Thyroid gland (tissue), 4 donors: Measurements from ENCODE around the gene SHCBP1L.
"Not testable (repeated sequence)": the region's sequence is repeated elsewhere in the genome, so short reads cannot be mapped to it uniquely, and the experiment has no call there.

ENCODE experiments used
- POLR2A ChIP-seq, 2 donors: fragments of 450-650 bp; IDR thresholded peaks; one replicate each; pipeline ENCODE4 v1.6.1; 2017; ENCODE audit warnings: antibody characterized with exemption in 2 of 2, mild to moderate bottlenecking in 2 of 2, moderate library complexity in 1 of 2
- TF ChIP-seq, protein P1 (sequence below), 6 experiments: fragments of 200-600 bp in 3 of 6; fragments of 450-650 bp in 3 of 6; sonication (generic) in 3 of 6; IDR thresholded peaks; one replicate each; pipeline ENCODE4 v1.5.1; 2016 to 2019; ENCODE audit warnings: antibody characterized with exemption in 6 of 6, mild to moderate bottlenecking in 2 of 6, inconsistent platforms in 1 of 6, moderate library complexity in 1 of 6

- TF ChIP-seq, protein P1, sequence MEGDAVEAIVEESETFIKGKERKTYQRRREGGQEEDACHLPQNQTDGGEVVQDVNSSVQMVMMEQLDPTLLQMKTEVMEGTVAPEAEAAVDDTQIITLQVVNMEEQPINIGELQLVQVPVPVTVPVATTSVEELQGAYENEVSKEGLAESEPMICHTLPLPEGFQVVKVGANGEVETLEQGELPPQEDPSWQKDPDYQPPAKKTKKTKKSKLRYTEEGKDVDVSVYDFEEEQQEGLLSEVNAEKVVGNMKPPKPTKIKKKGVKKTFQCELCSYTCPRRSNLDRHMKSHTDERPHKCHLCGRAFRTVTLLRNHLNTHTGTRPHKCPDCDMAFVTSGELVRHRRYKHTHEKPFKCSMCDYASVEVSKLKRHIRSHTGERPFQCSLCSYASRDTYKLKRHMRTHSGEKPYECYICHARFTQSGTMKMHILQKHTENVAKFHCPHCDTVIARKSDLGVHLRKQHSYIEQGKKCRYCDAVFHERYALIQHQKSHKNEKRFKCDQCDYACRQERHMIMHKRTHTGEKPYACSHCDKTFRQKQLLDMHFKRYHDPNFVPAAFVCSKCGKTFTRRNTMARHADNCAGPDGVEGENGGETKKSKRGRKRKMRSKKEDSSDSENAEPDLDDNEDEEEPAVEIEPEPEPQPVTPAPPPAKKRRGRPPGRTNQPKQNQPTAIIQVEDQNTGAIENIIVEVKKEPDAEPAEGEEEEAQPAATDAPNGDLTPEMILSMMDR (IDR thresholded peaks at IDR 0.05): not testable (repeated sequence)
- TF ChIP-seq POLR2A (IDR thresholded peaks at IDR 0.05): not testable (repeated sequence)
Observed at GRCh38 chr1:182942145-182942544, 10.8 kb downstream of the SHCBP1L start.
